OCI-LY1 (cell line): ENCODE measurements around the gene EBF3.

Source experiments
- EZH2 ChIP-seq: fragments of 200-600 bp; sonication (generic), shearing (Covaris generic); IDR thresholded peaks from 2 replicates; pipeline ENCODE4 v1.8.0; 2017; ENCODE audit warnings: borderline replicate concordance, mixed run types, mild to moderate bottlenecking, antibody characterized with exemption, low read length, moderate library complexity, mixed read lengths
- TF ChIP-seq, protein P1 (sequence below): fragments of 200-600 bp; sonication (generic), shearing (Covaris generic); IDR thresholded peaks from 2 replicates; pipeline ENCODE4 v1.5.1; 2017; ENCODE audit warnings: mild to moderate bottlenecking, antibody characterized with exemption, low read length, moderate library complexity, mixed read lengths

- TF ChIP-seq, protein P1, sequence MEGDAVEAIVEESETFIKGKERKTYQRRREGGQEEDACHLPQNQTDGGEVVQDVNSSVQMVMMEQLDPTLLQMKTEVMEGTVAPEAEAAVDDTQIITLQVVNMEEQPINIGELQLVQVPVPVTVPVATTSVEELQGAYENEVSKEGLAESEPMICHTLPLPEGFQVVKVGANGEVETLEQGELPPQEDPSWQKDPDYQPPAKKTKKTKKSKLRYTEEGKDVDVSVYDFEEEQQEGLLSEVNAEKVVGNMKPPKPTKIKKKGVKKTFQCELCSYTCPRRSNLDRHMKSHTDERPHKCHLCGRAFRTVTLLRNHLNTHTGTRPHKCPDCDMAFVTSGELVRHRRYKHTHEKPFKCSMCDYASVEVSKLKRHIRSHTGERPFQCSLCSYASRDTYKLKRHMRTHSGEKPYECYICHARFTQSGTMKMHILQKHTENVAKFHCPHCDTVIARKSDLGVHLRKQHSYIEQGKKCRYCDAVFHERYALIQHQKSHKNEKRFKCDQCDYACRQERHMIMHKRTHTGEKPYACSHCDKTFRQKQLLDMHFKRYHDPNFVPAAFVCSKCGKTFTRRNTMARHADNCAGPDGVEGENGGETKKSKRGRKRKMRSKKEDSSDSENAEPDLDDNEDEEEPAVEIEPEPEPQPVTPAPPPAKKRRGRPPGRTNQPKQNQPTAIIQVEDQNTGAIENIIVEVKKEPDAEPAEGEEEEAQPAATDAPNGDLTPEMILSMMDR = no peak
- TF ChIP-seq EZH2 = no peak
These were observed 58.5 kb downstream of the EBF3 start for GRCh38 chr10:129905553-129905952.
